Measurements from ENCODE around the gene APOB. TPM values are rescaled to one million over a fixed set of nuclear protein-coding genes. Genes with fewer than 3 reads are reported as not detected.

Gene APOB
- polyA plus RNA-seq, 1 of the 3 experiments (the other 2 are of a cell fraction), result not detected

- no peak for TF ChIP-seq CTCF (IDR thresholded peaks at IDR 0.05)
- TF ChIP-seq PBX3 (IDR thresholded peaks at IDR 0.05), result no peak
Measured at GRCh38 chr2:20977520-20978180, 66.2 kb downstream of the APOB start (continued).

GRCh38 chr2:20976527-20976926, 67.3 kb downstream of the APOB start:
- Histone ChIP-seq H3F3A (replicated peaks; ENCODE audit: insufficient read depth) (no peaks in the 10 kb centered on the region), H3K9ac (no peak overlapping the region), H3K4me1 (ENCODE audit: control insufficient read depth in 1 of 2, insufficient read depth in 2 of 2, low read depth in 1 of 2, low read length in 1 of 2) (no peaks in the 10 kb centered on the region; a peak in 1 of 4 replicates), H3K79me2 (ENCODE audit: insufficient read depth) (no peaks in the 10 kb centered on the region), H3K36me3 (replicated peaks in 1 of 2; ENCODE audit: control insufficient read depth in 1 of 2, insufficient read depth in 2 of 2, low read length in 1 of 2) (no peaks in the 10 kb centered on the region), H2AFZ (ENCODE audit: low read depth) (no peak overlapping the region), H3K9me3 (no peaks in the 10 kb centered on the region), H3K27me3 (ENCODE audit: insufficient read depth) (no peaks in the 10 kb centered on the region), H4K20me1 (ENCODE audit: insufficient read depth) (no peaks in the 10 kb centered on the region), H3K4me2 (no peak overlapping the region), H3K4me3 (ENCODE audit: low read depth in 2 of 2, low read length in 1 of 2) (no peak overlapping the region), H3K9me2 (no peaks in the 10 kb centered on the region), H3K27ac (ENCODE audit: low read depth in 2 of 2, low read length in 1 of 2) (no peak overlapping the region)
- no peak for DNase-seq
- TF ChIP-seq SMC3 (IDR thresholded peaks at IDR 0.05; ENCODE audit: low read depth, low read length), result no peak
- TF ChIP-seq TAF1 (IDR thresholded peaks at IDR 0.05; ENCODE audit: borderline replicate concordance, low read depth, low read length), result no peak
- TF ChIP-seq FOSL2 (IDR thresholded peaks at IDR 0.05; ENCODE audit: borderline replicate concordance, low read depth), result no peak
- TF ChIP-seq RCOR1 (IDR thresholded peaks at IDR 0.05; ENCODE audit: low read length), result no peak
- no peak for TF ChIP-seq FOXM1 (IDR thresholded peaks at IDR 0.05; ENCODE audit: low read depth)
- no peak for TF ChIP-seq MEF2A (IDR thresholded peaks at IDR 0.05; ENCODE audit: borderline replicate concordance, low read depth)
- TF ChIP-seq TEAD4 (IDR thresholded peaks at IDR 0.05; ENCODE audit: borderline replicate concordance, insufficient read depth), result no peak
- no peak for TF ChIP-seq NFIC (IDR thresholded peaks at IDR 0.05; ENCODE audit: borderline replicate concordance)
- TF ChIP-seq POLR2AphosphoS5 (IDR thresholded peaks at IDR 0.05; ENCODE audit: low read depth, low read length), result no peak
- TF ChIP-seq MAX (IDR thresholded peaks at IDR 0.05; ENCODE audit: low read depth), result no peak
- no peak for TF ChIP-seq TCF12 (IDR thresholded peaks at IDR 0.05)
- TF ChIP-seq RXRA (IDR thresholded peaks at IDR 0.05; ENCODE audit: borderline replicate concordance, low read depth), result no peak
- TF ChIP-seq JUND (IDR thresholded peaks at IDR 0.05), result no peak
- ChIA-PET POLR2A (no interaction called here), CTCF (interaction anchor here (1.2 to 6.9 kb wide), 3 partner anchors 13 to 325 kb away, joined by 6 to 75 read pairs (median 6); partner anchors contain the start of gene HS1BP3)
- WGBS (ENCODE audit: low lambda C conversion rate), result 72% methylated on average over 4 of the region's 4 CpGs
